HepG2 (cell line): Measurements from ENCODE around the gene REEP6. TPM values are rescaled to one million over a fixed set of nuclear protein-coding genes. Genes with fewer than 3 reads are reported as not detected.
"Not testable (repeated sequence)": the region's sequence is repeated elsewhere in the genome, so short reads cannot be mapped to it uniquely, and the experiment has no call there.

Experiments used
- ATAC-seq: fragments of 200-7000 bp; cut with Tn5 transposase; 3 replicates; pipeline ENCODE4 v1.9.1; 2020; ENCODE audit warnings: mild to moderate bottlenecking, moderate library complexity
- BruUV-seq: library from RNA; stranded (reverse); fragments of 400-500 nt; replicated peaks from 2 replicates; lab custom pipeline; 2021; lab: Mats Ljungman, UMichigan
- CTCF ChIA-PET: fragments of 300-600 bp; formaldehyde crosslinking; extraction: SDS; loops from one replicate; lab custom pipeline; 2021; ENCODE audit warnings: low total read pairs, inconsistent platforms, low intra/inter-chr PET ratio; lab: Yijun Ruan, JAX
- POLR2A ChIA-PET: fragments of 350-600 bp; sonication (Branson Sonifier 250); formaldehyde crosslinking; loops from one replicate; lab custom pipeline; 2020; ENCODE audit warnings: antibody characterized with exemption, inconsistent platforms; lab: Yijun Ruan, JAX
- DNase-seq: peaks from one replicate; pipeline ENCODE4 v3.0.0-alpha.2; 2015; ENCODE audit warnings: low spot score
- FAIRE-seq: peaks from 3 replicates; lab custom pipeline; 2011; peaks lifted over from hg19 to GRCh38; lab: Jason Lieb, UNC
- H2AFZ ChIP-seq: one replicate; pipeline ENCODE4 v1.6.1; 2011; ENCODE audit warnings: low read length, inconsistent platforms
- H3K27ac ChIP-seq: fragments of 300-600 bp; 3 replicates; pipeline ENCODE4 v1.8.0; 2011; ENCODE audit warnings: mixed run types, mild to moderate bottlenecking, mixed read lengths, low read length, inconsistent platforms; ENCODE audit not compliant: insufficient read depth; ENCODE audit errors: extremely low read length
- H3K27me3 ChIP-seq, 2 experiments: fragments of 200-600 bp in 1 of 2; 2 replicates in 1 of 2; 3 replicates in 1 of 2; pipeline versions ENCODE4 v1.6.0 to v1.8.0; 2011; ENCODE audit warnings: low read length in 2 of 2, mild to moderate bottlenecking in 2 of 2, moderate library complexity in 2 of 2, inconsistent platforms in 1 of 2; ENCODE audit not compliant: insufficient read depth in 2 of 2, control insufficient read depth in 1 of 2
- H3K36me3 ChIP-seq, 2 experiments: fragments of 200-600 bp in 1 of 2; replicated peaks in 1 of 2; 2 replicates in 1 of 2; 3 replicates in 1 of 2; pipeline versions ENCODE4 v1.5.1 to v1.8.0; 2011; ENCODE audit warnings: low read length in 2 of 2, inconsistent platforms in 1 of 2; ENCODE audit not compliant: insufficient read depth in 2 of 2, control insufficient read depth in 1 of 2
- H3K4me1 ChIP-seq: 2 replicates; pipeline ENCODE4 v1.5.1; 2012; ENCODE audit warnings: low read length, inconsistent platforms; ENCODE audit not compliant: insufficient read depth
- H3K4me2 ChIP-seq: 2 replicates; pipeline ENCODE4 v1.6.0; 2011; ENCODE audit warnings: low read depth, low read length, inconsistent platforms
- H3K4me3 ChIP-seq, 3 experiments: fragments of 200-600 bp in 1 of 3; sonication (generic), shearing (Covaris generic) in 1 of 3; replicated peaks in 1 of 3; 2 replicates each; pipeline ENCODE4 v1.5.1; 2011 to 2016; ENCODE audit warnings: low read length in 3 of 3, inconsistent platforms in 2 of 3, low read depth in 2 of 3, mild to moderate bottlenecking in 2 of 3, control low read depth in 1 of 3, mixed read lengths in 1 of 3; ENCODE audit not compliant: insufficient read depth in 1 of 3
- H3K79me2 ChIP-seq: one replicate; pipeline ENCODE4 v1.6.1; 2011; ENCODE audit warnings: low read length, inconsistent platforms; ENCODE audit not compliant: insufficient read depth
- H3K9ac ChIP-seq: 2 replicates; pipeline ENCODE4 v1.6.0; 2011; ENCODE audit warnings: mild to moderate bottlenecking, low read depth, low read length, inconsistent platforms; ENCODE audit not compliant: insufficient read depth
- H3K9me3 ChIP-seq: 2 replicates; pipeline ENCODE4 v1.5.1; 2012; ENCODE audit warnings: mild to moderate bottlenecking, low read length
- H4K20me1 ChIP-seq: 2 replicates; pipeline ENCODE4 v1.6.0; 2011; ENCODE audit warnings: inconsistent platforms, mild to moderate bottlenecking, low read length, moderate library complexity; ENCODE audit not compliant: insufficient read depth
- GZF1 ChIP-seq: sonication (generic); formaldehyde crosslinking; IDR thresholded peaks from 2 replicates; pipeline ENCODE4 v1.5.1; 2020; ENCODE audit warnings: mild to moderate bottlenecking, missing genetic modification reagents
- IKZF4 ChIP-seq: sonication (generic); formaldehyde crosslinking; IDR thresholded peaks from 2 replicates; pipeline ENCODE4 v1.5.1; 2020; ENCODE audit warnings: borderline replicate concordance, mild to moderate bottlenecking, low read depth, missing genetic modification reagents; ENCODE audit errors: not compliant biosample characterization
- ZMYM3 ChIP-seq: sonication (generic); formaldehyde crosslinking; IDR thresholded peaks from 2 replicates; pipeline ENCODE4 v1.5.1; 2020; ENCODE audit warnings: mild to moderate bottlenecking, missing genetic modification reagents
- ZNF121 ChIP-seq: sonication (generic); formaldehyde crosslinking; IDR thresholded peaks from 2 replicates; pipeline ENCODE4 v1.5.0; 2020; ENCODE audit warnings: mild to moderate bottlenecking, missing genetic modification reagents
- ZNF770 ChIP-seq: sonication (generic); formaldehyde crosslinking; IDR thresholded peaks from 2 replicates; pipeline ENCODE4 v1.5.0; 2020; ENCODE audit warnings: mild to moderate bottlenecking, missing genetic modification reagents
- WGBS: methylation state at CpG from one replicate; pipeline ENCODE4 v1.1.6; 2017; ENCODE audit warnings: low lambda C conversion rate; 5-methylcytosine and 5-hydroxymethylcytosine counted together
- in situ Hi-C: cut with HindIII; loops from 2 replicates; pipeline ENCODE4 v1.10.0; 2017; ENCODE audit warnings: low pct_unique_long_range_greater_than_20kb; ENCODE audit not compliant: extremely low pct_ligation_motif_present
- intact Hi-C: fragments of 100-400 bp; cut with micrococcal nuclease; formaldehyde crosslinking; loops from one replicate; pipeline ENCODE4 v1.10.0; 2022; ENCODE audit not compliant: unreplicated experiment
- polyA plus RNA-seq, 8 experiments: library from polyadenylated mRNA; depleted of rRNA in 3 of 8; stranded (reverse) in 7 of 8; unstranded in 1 of 8; fragments of >200 nt; fragmentation: Illumina TruSeq in 4 of 8; extraction: Trizol in 4 of 8; gene quantifications; 2 replicates each; pipeline versions ENCODE4 v1.2.1 to v1.2.3, GENCODE V29; 2011 to 2016; ENCODE audit warnings: low read depth in 4 of 8, missing spikeins in 1 of 8, mixed read lengths in 1 of 8; ENCODE audit not compliant: insufficient read depth in 1 of 8
- total RNA-seq, 5 experiments: library from RNA; depleted of rRNA; stranded (reverse); fragments of >200 nt; fragmentation: Illumina TruSeq; extraction: Trizol; gene quantifications; 2 replicates each; pipeline ENCODE4 v1.2.3, GENCODE V29; 2016; ENCODE audit warnings: low read depth in 1 of 5

REEP6 gene
- total and polyA plus RNA-seq, 2 of the 13 experiments (the other 11 are each of a cell fraction or from before 2014, with no cell fraction given) = 10.0 to 28.8 TPM

GRCh38 chr19:1530856-1531255 is 39.9 kb downstream of the REEP6 start:
- FAIRE-seq, H3K36me3 ChIP-seq, CTCF ChIA-PET, H3K9ac ChIP-seq, H3K79me2 ChIP-seq, H3K4me2 ChIP-seq, H3K9me3 ChIP-seq, in situ Hi-C loops, H3K4me1 ChIP-seq, H2AFZ ChIP-seq, ATAC-seq, DNase-seq, H3K27ac ChIP-seq, H3K4me3 ChIP-seq, BruUV-seq, H4K20me1 ChIP-seq, intact Hi-C loops, POLR2A ChIA-PET: not testable (repeated sequence)
- WGBS = 41% methylated on average over 11 of the region's 11 CpGs
- peak; percentile 68 for TF ChIP-seq ZNF770
- 0 out of 2 replicates have a peak, but pooled peaks have one; percentile 10 for TF ChIP-seq ZMYM3 (CRISPR knock-in tag)
- 0 out of 2 replicates have a peak, but pooled peaks have one; percentile 15 for TF ChIP-seq ZNF121 (CRISPR knock-in tag)
- peaks cover 9 to 28% of the 10 kb centered on the region in 2 experiments for H3K27me3 ChIP-seq

- no peak overlapping the region for H3K4me3 ChIP-seq
- no peak for TF ChIP-seq IKZF4 (CRISPR knock-in tag)
- TF ChIP-seq GZF1 (CRISPR knock-in tag) = peak; percentile 98
- no peak overlapping the region for H3K4me2 ChIP-seq
- H3K9ac ChIP-seq = no peak overlapping the region
- in situ Hi-C loops = no loop called here
- H3K27ac ChIP-seq = no peak overlapping the region
- H2AFZ ChIP-seq = no peak overlapping the region
- no peaks in the 10 kb centered on the region for H4K20me1 ChIP-seq
- intact Hi-C loops = no loop called here
- DNase-seq (no peak), FAIRE-seq (no peak), ATAC-seq (no peak)
- ChIA-PET CTCF (no interaction called here), POLR2A (no interaction called here)
- BruUV-seq = no TSS peak
- H3K9me3 ChIP-seq = no peaks in the 10 kb centered on the region
- H3K4me1 ChIP-seq = no peaks in the 10 kb centered on the region
- no peaks in the 10 kb centered on the region for H3K79me2 ChIP-seq
- H3K36me3 ChIP-seq = no peaks in the 10 kb centered on the region
- 25% methylated on average over 4 of the region's 11 CpGs for WGBS
- peaks cover 5 to 23% of the 10 kb centered on the region in 2 experiments for H3K27me3 ChIP-seq
Observed at GRCh38 chr19:1531587-1531986, 40.6 kb downstream of the REEP6 start.
